ENCODE measurements around the gene ANKFY1. TPM values are rescaled to one million over a fixed set of nuclear protein-coding genes. Genes with fewer than 3 reads are reported as not detected.

The ANKFY1 gene
- total and polyA plus RNA-seq, 5 donors from 2014 or later, result 9.9 to 61.0 (median 11.3) TPM

DNA sequence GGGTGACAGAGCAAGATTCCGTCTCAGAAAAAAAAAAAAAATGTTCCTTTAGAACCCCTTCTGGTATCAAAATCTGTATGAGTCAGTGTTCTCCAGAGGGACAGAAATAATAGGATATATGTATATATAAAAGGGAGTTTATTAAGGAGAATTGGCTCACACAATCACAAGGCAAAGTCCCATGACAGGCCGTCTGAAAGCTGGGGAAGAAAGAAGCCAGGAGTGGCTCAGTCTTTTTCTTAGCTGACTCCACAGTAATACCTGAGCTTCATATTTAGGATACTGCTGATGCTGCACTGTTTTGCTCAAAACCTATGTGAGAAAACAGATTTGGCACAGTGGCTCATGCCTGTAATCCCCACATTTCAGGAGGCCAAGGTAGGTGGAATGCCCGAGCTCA lies 143.4 kb downstream of the ANKFY1 start:
- Mint-ChIP-seq H3K27ac (no peak overlapping the region), H3K4me3 (no peak overlapping the region), H3K36me3 (peaks cover 36% of the 10 kb centered on the region), H3K27me3 (no peaks in the 10 kb centered on the region), H3K9me3 (no peaks in the 10 kb centered on the region), H3K4me1 (peaks cover under 1 to 14% (median 8%) of the 10 kb centered on the region in 4 donors)
- DNase-seq, result no peak
- Histone ChIP-seq H3K4me1 (ENCODE audit: control insufficient read depth, insufficient read depth, low read length, poor library complexity, severe bottlenecking) (no peaks in the 10 kb centered on the region), H3K36me3 (ENCODE audit: control insufficient read depth, insufficient read depth, low read length) (peaks cover 80% of the 10 kb centered on the region), H3K4me3 (ENCODE audit: low read depth, low read length) (no peak overlapping the region), H3K27me3 (ENCODE audit: control insufficient read depth, insufficient read depth, low read length) (no peaks in the 10 kb centered on the region), H3K9me3 (ENCODE audit: control insufficient read depth in 2 of 2, low read length in 2 of 2) (no peaks in the 10 kb centered on the region), H3K27ac (ENCODE audit: insufficient read depth, low read length, poor library complexity, severe bottlenecking) (no peak overlapping the region)
- no peak for ATAC-seq (ENCODE audit: low read depth in 2 of 2)

- no peaks in the 10 kb centered on the region for H3K9me3 Mint-ChIP-seq
- Histone ChIP-seq H3K36me3 (ENCODE audit: control insufficient read depth, insufficient read depth, low read length) (peaks cover 90% of the 10 kb centered on the region), H3K9me3 (ENCODE audit: control insufficient read depth in 2 of 2, low read length in 2 of 2) (no peaks in the 10 kb centered on the region), H3K27me3 (ENCODE audit: control insufficient read depth, insufficient read depth, low read length) (no peaks in the 10 kb centered on the region), H3K4me1 (ENCODE audit: control insufficient read depth, insufficient read depth, low read length, poor library complexity, severe bottlenecking) (no peaks in the 10 kb centered on the region), H3K4me3 (ENCODE audit: low read depth, low read length) (no peak overlapping the region), H3K27ac (ENCODE audit: insufficient read depth, low read length, poor library complexity, severe bottlenecking) (no peak overlapping the region)
- H3K4me1 Mint-ChIP-seq, result peaks cover 0 to 9% (median 4%) of the 10 kb centered on the region in 4 donors
- no peaks in the 10 kb centered on the region for H3K27me3 Mint-ChIP-seq
- peaks cover 39% of the 10 kb centered on the region for H3K36me3 Mint-ChIP-seq
- no peak overlapping the region for H3K4me3 Mint-ChIP-seq
- no peak for DNase-seq
- no peak for ATAC-seq (ENCODE audit: low read depth in 2 of 2)
- H3K27ac Mint-ChIP-seq, result no peak overlapping the region
These were observed 144.5 kb downstream of the ANKFY1 start for GRCh38 chr17:4119299-4119698.

- Histone ChIP-seq H3K9me3 (ENCODE audit: control insufficient read depth in 2 of 2, low read length in 2 of 2) (no peaks in the 10 kb centered on the region), H3K27ac (ENCODE audit: insufficient read depth, low read length, poor library complexity, severe bottlenecking) (no peak overlapping the region), H3K4me3 (ENCODE audit: low read depth, low read length) (no peak overlapping the region), H3K27me3 (ENCODE audit: control insufficient read depth, insufficient read depth, low read length) (no peaks in the 10 kb centered on the region), H3K4me1 (ENCODE audit: control insufficient read depth, insufficient read depth, low read length, poor library complexity, severe bottlenecking) (no peaks in the 10 kb centered on the region), H3K36me3 (ENCODE audit: control insufficient read depth, insufficient read depth, low read length) (peaks cover 91% of the 10 kb centered on the region)
- ATAC-seq (ENCODE audit: low read depth in 2 of 2) (no peak), DNase-seq (no peak)
- H3K27me3 Mint-ChIP-seq, result no peaks in the 10 kb centered on the region
- no peak overlapping the region for H3K27ac Mint-ChIP-seq
- peaks cover 0 to 6% (median 4%) of the 10 kb centered on the region in 4 donors for H3K4me1 Mint-ChIP-seq
- no peak overlapping the region for H3K4me3 Mint-ChIP-seq
- H3K9me3 Mint-ChIP-seq, result no peaks in the 10 kb centered on the region
- H3K36me3 Mint-ChIP-seq, result peaks cover 30% of the 10 kb centered on the region
These were observed 145.6 kb downstream of the ANKFY1 start for GRCh38 chr17:4118015-4118743.

- no peak overlapping the region for H3K4me3 Mint-ChIP-seq
These were observed 147.3 kb downstream of the ANKFY1 start for GRCh38 chr17:4116516-4116915.

More at GRCh38 chr17:4116516-4116915, 147.3 kb downstream of the ANKFY1 start:
- Histone ChIP-seq H3K9me3 (ENCODE audit: control insufficient read depth in 2 of 2, low read length in 2 of 2) (no peaks in the 10 kb centered on the region), H3K27me3 (ENCODE audit: control insufficient read depth, insufficient read depth, low read length) (no peaks in the 10 kb centered on the region), H3K36me3 (ENCODE audit: control insufficient read depth, insufficient read depth, low read length) (peaks cover 94% of the 10 kb centered on the region), H3K4me1 (ENCODE audit: control insufficient read depth, insufficient read depth, low read length, poor library complexity, severe bottlenecking) (no peaks in the 10 kb centered on the region), H3K4me3 (ENCODE audit: low read depth, low read length) (no peak overlapping the region), H3K27ac (ENCODE audit: insufficient read depth, low read length, poor library complexity, severe bottlenecking) (no peak overlapping the region)
- Mint-ChIP-seq H3K36me3 (peaks cover 33% of the 10 kb centered on the region), H3K27ac (no peak overlapping the region), H3K4me1 (peaks cover 0 to 11% (median 4%) of the 10 kb centered on the region in 4 donors), H3K27me3 (no peaks in the 10 kb centered on the region), H3K9me3 (no peaks in the 10 kb centered on the region)
- DNase-seq, result no peak
- no peak for ATAC-seq (ENCODE audit: low read depth in 2 of 2)

Other genes starting within 250 kb of the ANKFY1 start
- 103 TPM for gene ZZEF1, start 120.9 kb downstream of the ANKFY1 start, total RNA-seq
- 1 to 10 TPM; 4.6 to 7.2 (median 5.0) TPM for gene ZZEF1, start 120.9 kb downstream of the ANKFY1 start, polyA plus RNA-seq
- gene CYB5D2, start 120.8 kb downstream of the ANKFY1 start, total RNA-seq, result 4.9 TPM
- 10 to 100 TPM; 12.5 to 19.0 (median 15.5) TPM for gene CYB5D2, start 120.8 kb downstream of the ANKFY1 start, polyA plus RNA-seq
- gene UBE2G1, start 102.7 kb upstream of the ANKFY1 start, total RNA-seq, result 67.9 TPM
- gene UBE2G1, start 102.7 kb upstream of the ANKFY1 start, polyA plus RNA-seq, result 10 to 100 TPM; 55.0 to 66.7 (median 58.7) TPM
- 2.5 TPM for gene SPNS3, start 170.0 kb upstream of the ANKFY1 start, total RNA-seq
- 1 to 10 TPM; 4.5 to 8.8 (median 7.7) TPM for gene SPNS3, start 170.0 kb upstream of the ANKFY1 start, polyA plus RNA-seq
- 0.94 TPM for gene SPNS2, start 234.9 kb upstream of the ANKFY1 start, total RNA-seq
- gene SPNS2, start 234.9 kb upstream of the ANKFY1 start, polyA plus RNA-seq, result not detected

Measured in CD4-positive, CD25-positive, alpha-beta regulatory T cell (primary cell).